ENCODE measurements around the gene REG4. TPM values are rescaled to one million over a fixed set of nuclear protein-coding genes. Genes with fewer than 3 reads are reported as not detected.
"Not testable (repeated sequence)": the region's sequence is repeated elsewhere in the genome, so short reads cannot be mapped to it uniquely, and the experiment has no call there.

The REG4 gene
- total and polyA plus RNA-seq, 2 of the 13 experiments (the other 11 are each of a cell fraction or from before 2014, with no cell fraction given) = not detected

- ChIA-PET CTCF (ENCODE audit: low intra/inter-chr PET ratio, low total read pairs) (no interaction called here), POLR2A (no interaction called here)
- in situ Hi-C loops (cut with HindIII; ENCODE audit: extremely low pct_ligation_motif_present, low pct_unique_long_range_greater_than_20kb) = loop anchor here (10.0 kb wide), 1 partner anchor 45 kb away; the partner anchor contains the start of gene REG4
- ATAC-seq (no peak), FAIRE-seq (no peak), DNase-seq (ENCODE audit: low spot score) (no peak)
- peaks cover 20% of the 10 kb centered on the region for H3K4me1 ChIP-seq (ENCODE audit: insufficient read depth, low read length)
- H3K79me2 ChIP-seq (ENCODE audit: insufficient read depth, low read length) = no peaks in the 10 kb centered on the region
- WGBS (ENCODE audit: low lambda C conversion rate) = 60% methylated on average over 1 of the region's 4 CpGs
- intact Hi-C loops (cut with micrococcal nuclease; ENCODE audit: unreplicated experiment) = no loop called here
- no TSS peak for BruUV-seq (replicated peaks)
- H2AFZ ChIP-seq (ENCODE audit: low read length) = no peak overlapping the region
- peaks cover 0 to 3% of the 10 kb centered on the region in 2 experiments; a peak in 2 of 5 replicates for H3K27me3 ChIP-seq (ENCODE audit: control insufficient read depth in 1 of 2, insufficient read depth in 2 of 2, low read length in 2 of 2)
- no peaks in the 10 kb centered on the region for H3K9me3 ChIP-seq (ENCODE audit: low read length)
- no peak overlapping the region for H3K9ac ChIP-seq (ENCODE audit: insufficient read depth, low read depth, low read length)
- H3K36me3 ChIP-seq (replicated peaks in 1 of 2; ENCODE audit: control insufficient read depth in 1 of 2, insufficient read depth in 2 of 2, low read length in 2 of 2) = no peaks in the 10 kb centered on the region
- H3K27ac ChIP-seq (ENCODE audit: extremely low read length, insufficient read depth, low read length) = no peak overlapping the region
- no peak overlapping the region for H3K4me2 ChIP-seq (ENCODE audit: low read depth, low read length)
- TF ChIP-seq FOSL2 (CRISPR knock-in tag; IDR thresholded peaks at IDR 0.05) = peak; percentile 15; the same call in 1 of the 2 replicates
- no peak for TF ChIP-seq ZFAT (CRISPR knock-in tag; conservative IDR thresholded peaks at IDR 0.05)
- no peak for TF ChIP-seq DR1 (CRISPR knock-in tag; IDR thresholded peaks at IDR 0.05)
- TF ChIP-seq MXD3 (CRISPR knock-in tag; IDR thresholded peaks at IDR 0.05) = no peak
- H3K4me3 ChIP-seq (replicated peaks in 1 of 3; ENCODE audit: insufficient read depth in 1 of 3, low read depth in 2 of 3, low read length in 3 of 3) = no peak overlapping the region
- no peaks in the 10 kb centered on the region for H4K20me1 ChIP-seq (ENCODE audit: insufficient read depth, low read length)
Measured at GRCh38 chr1:119859647-119860046, 48.4 kb upstream of the REG4 start.

- ATAC-seq; H3K9me3 ChIP-seq (ENCODE audit: low read length); H3K36me3 ChIP-seq (replicated peaks in 1 of 2; ENCODE audit: control insufficient read depth in 1 of 2, insufficient read depth in 2 of 2, low read length in 2 of 2); H3K9ac ChIP-seq (ENCODE audit: insufficient read depth, low read depth, low read length); H3K27me3 ChIP-seq (ENCODE audit: control insufficient read depth in 1 of 2, insufficient read depth in 2 of 2, low read length in 2 of 2); H3K4me3 ChIP-seq (replicated peaks in 1 of 3; ENCODE audit: insufficient read depth in 1 of 3, low read depth in 2 of 3, low read length in 3 of 3); H3K4me2 ChIP-seq (ENCODE audit: low read depth, low read length); DNase-seq (ENCODE audit: low spot score); FAIRE-seq; H3K79me2 ChIP-seq (ENCODE audit: insufficient read depth, low read length); CTCF ChIA-PET (ENCODE audit: low intra/inter-chr PET ratio, low total read pairs); POLR2A ChIA-PET; intact Hi-C loops (cut with micrococcal nuclease; ENCODE audit: unreplicated experiment); H4K20me1 ChIP-seq (ENCODE audit: insufficient read depth, low read length); BruUV-seq (replicated peaks); H2AFZ ChIP-seq (ENCODE audit: low read length); H3K27ac ChIP-seq (ENCODE audit: extremely low read length, insufficient read depth, low read length); in situ Hi-C loops (cut with HindIII; ENCODE audit: extremely low pct_ligation_motif_present, low pct_unique_long_range_greater_than_20kb): not testable (repeated sequence)
- WGBS (ENCODE audit: low lambda C conversion rate) = 4% methylated on average over 4 of the region's 4 CpGs
- peaks cover 20% of the 10 kb centered on the region for H3K4me1 ChIP-seq (ENCODE audit: insufficient read depth, low read length)
Measured at GRCh38 chr1:119858556-119859214, 47.4 kb upstream of the REG4 start.

All from HepG2 (cell line).